Neuronal stem cell (in vitro differentiated cells): Measurements from ENCODE around the gene PHF14.

ENCODE experiments used
- DNase-seq: peaks from one replicate; pipeline ENCODE4 v3.0.0-alpha.2; 2013; ENCODE audit warnings: low spot score
- H2AFZ ChIP-seq: one replicate; pipeline ENCODE4 v1.6.1; 2013; ENCODE audit warnings: mild to moderate bottlenecking, low read length, inconsistent platforms
- H2AK5ac ChIP-seq: 2 replicates; pipeline ENCODE4 v1.6.1; 2013; ENCODE audit warnings: low read depth, mild to moderate bottlenecking, inconsistent platforms, low read length, moderate library complexity, mixed read lengths
- H2BK120ac ChIP-seq: 2 replicates; pipeline ENCODE4 v1.6.1; 2013; ENCODE audit warnings: low read depth, mild to moderate bottlenecking, inconsistent platforms, low read length, moderate library complexity, mixed read lengths
- H2BK12ac ChIP-seq: one replicate; pipeline ENCODE4 v1.6.1; 2013; ENCODE audit warnings: low read length, inconsistent platforms
- H2BK15ac ChIP-seq: 2 replicates; pipeline ENCODE4 v1.6.1; 2013; ENCODE audit warnings: mild to moderate bottlenecking, low read length, inconsistent platforms, mixed read lengths
- H2BK5ac ChIP-seq: one replicate; pipeline ENCODE4 v1.6.1; 2013; ENCODE audit warnings: inconsistent platforms, mild to moderate bottlenecking, low read length, moderate library complexity
- H3K14ac ChIP-seq: one replicate; pipeline ENCODE4 v1.6.1; 2013; ENCODE audit warnings: low read length, inconsistent platforms
- H3K18ac ChIP-seq: 2 replicates; pipeline ENCODE4 v1.6.1; 2013; ENCODE audit warnings: low read length, inconsistent platforms
- H3K23ac ChIP-seq: 2 replicates; pipeline ENCODE4 v1.6.1; 2013; ENCODE audit warnings: low read depth, mild to moderate bottlenecking, mixed read lengths, low read length, inconsistent platforms; ENCODE audit not compliant: poor library complexity
- H3K27ac ChIP-seq: replicated peaks from 3 replicates; pipeline ENCODE4 v1.5.1; 2013; ENCODE audit warnings: low read length, inconsistent platforms
- H3K27me3 ChIP-seq, 3 experiments: 2 replicates each; pipeline ENCODE4 v1.6.1; 2013; ENCODE audit warnings: low read length in 3 of 3, mild to moderate bottlenecking in 2 of 3, inconsistent platforms in 1 of 3, low read depth in 1 of 3, mixed read lengths in 1 of 3, moderate library complexity in 1 of 3; ENCODE audit not compliant: control insufficient read depth in 3 of 3, insufficient read depth in 3 of 3
- H3K36me3 ChIP-seq, 2 donors: replicated peaks in 1 of 2; 2 replicates each; pipeline ENCODE4 v1.6.1; 2013; ENCODE audit warnings: low read length in 2 of 2; ENCODE audit not compliant: control insufficient read depth in 2 of 2, insufficient read depth in 2 of 2
- H3K4ac ChIP-seq: 2 replicates; pipeline ENCODE4 v1.6.1; 2013; ENCODE audit warnings: inconsistent platforms, mild to moderate bottlenecking, low read length, moderate library complexity
- H3K4me1 ChIP-seq, 2 donors: 1 replicate in 1 of 2; 2 replicates in 1 of 2; pipeline ENCODE4 v1.6.1; 2013; ENCODE audit warnings: low read length in 2 of 2, low read depth in 1 of 2; ENCODE audit not compliant: control insufficient read depth in 2 of 2, insufficient read depth in 1 of 2
- H3K4me2 ChIP-seq: one replicate; pipeline ENCODE4 v1.6.1; 2013; ENCODE audit warnings: mild to moderate bottlenecking, low read length, inconsistent platforms; ENCODE audit not compliant: insufficient read depth, poor library complexity, severe bottlenecking
- H3K4me3 ChIP-seq, 2 donors: 2 replicates each; pipeline ENCODE4 v1.5.1; 2013; ENCODE audit warnings: low read length in 2 of 2, mild to moderate bottlenecking in 2 of 2, inconsistent platforms in 1 of 2, moderate library complexity in 1 of 2
- H3K79me1 ChIP-seq: one replicate; pipeline ENCODE4 v1.6.1; 2013; ENCODE audit warnings: low read depth, mild to moderate bottlenecking, inconsistent platforms, low read length, moderate library complexity
- H3K9ac ChIP-seq: one replicate; pipeline ENCODE4 v1.6.1; 2013; ENCODE audit warnings: mild to moderate bottlenecking, low read depth, low read length, inconsistent platforms; ENCODE audit not compliant: poor library complexity
- H3K9me3 ChIP-seq, 2 donors: replicated peaks in 1 of 2; 2 replicates each; pipeline versions ENCODE3 to v1.6.1; 2013; ENCODE audit warnings: low read length in 2 of 2, mild to moderate bottlenecking in 2 of 2, inconsistent platforms in 1 of 2, low read depth in 1 of 2, mixed read lengths in 1 of 2, moderate library complexity in 1 of 2; ENCODE audit not compliant: control insufficient read depth in 2 of 2, insufficient read depth in 1 of 2
- H4K8ac ChIP-seq: one replicate; pipeline ENCODE4 v1.6.1; 2013; ENCODE audit warnings: low read depth, mild to moderate bottlenecking, inconsistent platforms, low read length, moderate library complexity
- H4K91ac ChIP-seq: one replicate; pipeline ENCODE4 v1.6.1; 2013; ENCODE audit warnings: low read length, low read depth, mild to moderate bottlenecking, inconsistent platforms; ENCODE audit not compliant: poor library complexity
- WGBS, 2 donors: extraction: QIAGEN DNeasy Blood & Tissue Kit; methylation state at CpG; one replicate each; pipeline ENCODE4 v1.1.7; 2013; ENCODE audit warnings: missing lambda C conversion rate in 2 of 2, mixed read lengths in 1 of 2; ENCODE audit not compliant: insufficient read length in 2 of 2, insufficient replicate concordance in 1 of 2; ENCODE audit errors: extremely low coverage in 2 of 2; 5-methylcytosine and 5-hydroxymethylcytosine counted together

The PHF14 gene

GRCh38 chr7:11083214-11083568, 109.5 kb downstream of the PHF14 start:
- WGBS, 2 donors: no CpG with 5 or more reads among the region's 7 CpGs
- Histone ChIP-seq H3K36me3 (peaks cover 0 to 25% of the 10 kb centered on the region in 2 donors), H3K9ac (no peak overlapping the region), H3K27ac (no peak overlapping the region), H2BK5ac (no peak overlapping the region), H2BK120ac (no peak overlapping the region), H3K23ac (no peak overlapping the region), H3K4ac (no peak overlapping the region), H3K4me3 (no peak overlapping the region), H2BK15ac (no peak overlapping the region), H3K27me3 (no peaks in the 10 kb centered on the region), H3K18ac (no peak overlapping the region), H4K91ac (no peak overlapping the region), H3K4me1 (no peaks in the 10 kb centered on the region), H3K9me3 (peaks cover 0 to 18% of the 10 kb centered on the region in 2 donors), H2BK12ac (no peak overlapping the region), H2AK5ac (no peak overlapping the region), H2AFZ (no peak overlapping the region), H3K14ac (no peak overlapping the region), H3K79me1 (no peaks in the 10 kb centered on the region), H3K4me2 (no peak overlapping the region), H4K8ac (no peak overlapping the region)
- no peak for DNase-seq

- Histone ChIP-seq H3K14ac (no peak overlapping the region), H4K8ac (no peak overlapping the region), H3K9ac (no peak overlapping the region), H3K4ac (no peak overlapping the region), H2BK12ac (no peak overlapping the region), H3K36me3 (peaks cover 0 to 33% of the 10 kb centered on the region in 2 donors), H3K27me3 (no peaks in the 10 kb centered on the region), H2AK5ac (no peak overlapping the region), H3K9me3 (no peaks in the 10 kb centered on the region), H4K91ac (no peak overlapping the region), H3K18ac (no peak overlapping the region), H3K23ac (no peak overlapping the region), H3K79me1 (no peaks in the 10 kb centered on the region), H3K4me3 (no peak overlapping the region), H3K4me2 (no peak overlapping the region), H2BK5ac (no peak overlapping the region), H3K4me1 (no peaks in the 10 kb centered on the region), H2AFZ (no peak overlapping the region), H2BK120ac (no peak overlapping the region), H2BK15ac (no peak overlapping the region), H3K27ac (no peak overlapping the region)
- no peak for DNase-seq
- WGBS, 2 donors: no CpG with 5 or more reads among the region's 2 CpGs
Observed at GRCh38 chr7:11104578-11104977, 130.9 kb downstream of the PHF14 start.

- H3K27me3 ChIP-seq: no peaks in the 10 kb centered on the region
- no peak overlapping the region for H2BK15ac ChIP-seq
- H3K9ac ChIP-seq: no peak overlapping the region
- H3K36me3 ChIP-seq: peaks cover 0 to 35% of the 10 kb centered on the region in 2 donors
- no peak overlapping the region for H2BK120ac ChIP-seq
- no peak overlapping the region for H3K4me3 ChIP-seq
- no peak overlapping the region for H3K14ac ChIP-seq
- H2AK5ac ChIP-seq: no peak overlapping the region
- H3K4me1 ChIP-seq: no peaks in the 10 kb centered on the region
- no peak overlapping the region for H3K18ac ChIP-seq
- no peak overlapping the region for H2BK12ac ChIP-seq
- H4K91ac ChIP-seq: no peak overlapping the region
- no peaks in the 10 kb centered on the region for H3K79me1 ChIP-seq
- H3K23ac ChIP-seq: no peak overlapping the region
- no peak overlapping the region for H3K4ac ChIP-seq
- no peak overlapping the region for H3K27ac ChIP-seq
- H2AFZ ChIP-seq: no peak overlapping the region
- H3K4me2 ChIP-seq: no peak overlapping the region
- H2BK5ac ChIP-seq: no peak overlapping the region
- H3K9me3 ChIP-seq: no peaks in the 10 kb centered on the region
- H4K8ac ChIP-seq: no peak overlapping the region
- DNase-seq: no peak
Observed at GRCh38 chr7:11109659-11110058, 136.0 kb downstream of the PHF14 start.

GRCh38 chr7:11120068-11120664, 146.5 kb downstream of the PHF14 start:
- H3K14ac ChIP-seq: no peak overlapping the region
- H3K4me2 ChIP-seq: no peak overlapping the region
- WGBS, 2 donors: 100% methylated on average over 2 to 3 of the region's 3 CpGs
- no peaks in the 10 kb centered on the region for H3K79me1 ChIP-seq
- no peaks in the 10 kb centered on the region for H3K9me3 ChIP-seq
- no peaks in the 10 kb centered on the region for H3K4me1 ChIP-seq
- H3K27ac ChIP-seq: no peak overlapping the region
- no peaks in the 10 kb centered on the region for H3K27me3 ChIP-seq
- H3K4ac ChIP-seq: no peak overlapping the region
- DNase-seq: no peak
- no peak overlapping the region for H3K23ac ChIP-seq
- H4K91ac ChIP-seq: no peak overlapping the region
- H2BK12ac ChIP-seq: no peak overlapping the region
- H3K36me3 ChIP-seq: peaks cover 2 to 31% of the 10 kb centered on the region in 2 donors
- H3K4me3 ChIP-seq: no peak overlapping the region
- H2AFZ ChIP-seq: no peak overlapping the region
- no peak overlapping the region for H3K9ac ChIP-seq
- no peak overlapping the region for H2BK120ac ChIP-seq
- H2AK5ac ChIP-seq: no peak overlapping the region
- no peak overlapping the region for H4K8ac ChIP-seq
- no peak overlapping the region for H2BK15ac ChIP-seq
- H2BK5ac ChIP-seq: no peak overlapping the region
- no peak overlapping the region for H3K18ac ChIP-seq
